ENCODE measurements around the gene MGAT5.

The MGAT5 gene

GRCh38 chr2:134308474-134309385, 54.9 kb downstream of the MGAT5 start:
- DNase-seq, result no peak

- DNase-seq, result no peak
These were observed 56.5 kb downstream of the MGAT5 start for GRCh38 chr2:134310107-134311079.

DNA sequence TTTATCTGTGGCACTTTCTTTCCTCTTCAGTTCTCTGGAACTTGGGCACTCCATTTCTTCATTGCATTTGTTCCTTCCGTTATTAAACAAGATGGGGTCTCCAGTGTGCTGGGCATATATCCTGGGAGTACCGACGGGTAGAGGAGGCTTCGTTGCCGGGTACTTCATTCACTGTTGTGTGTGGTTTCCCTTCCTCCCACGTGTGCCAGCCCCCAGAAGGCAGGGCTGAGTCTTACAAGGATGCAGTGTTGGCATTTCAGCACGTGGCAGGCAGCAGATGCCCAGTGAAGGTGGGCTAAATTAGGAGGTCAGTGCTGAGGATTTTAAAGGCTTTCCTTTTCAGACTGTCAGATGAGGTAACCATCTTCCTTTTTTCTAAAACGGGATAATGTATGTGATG, 58.6 kb downstream of the MGAT5 start:
- no peak for DNase-seq

GRCh38 chr2:134314202-134314601, 60.3 kb downstream of the MGAT5 start:
- DNase-seq, result no peak

- no peak for DNase-seq
These were observed 61.0 kb downstream of the MGAT5 start for GRCh38 chr2:134314681-134315368.

DNA sequence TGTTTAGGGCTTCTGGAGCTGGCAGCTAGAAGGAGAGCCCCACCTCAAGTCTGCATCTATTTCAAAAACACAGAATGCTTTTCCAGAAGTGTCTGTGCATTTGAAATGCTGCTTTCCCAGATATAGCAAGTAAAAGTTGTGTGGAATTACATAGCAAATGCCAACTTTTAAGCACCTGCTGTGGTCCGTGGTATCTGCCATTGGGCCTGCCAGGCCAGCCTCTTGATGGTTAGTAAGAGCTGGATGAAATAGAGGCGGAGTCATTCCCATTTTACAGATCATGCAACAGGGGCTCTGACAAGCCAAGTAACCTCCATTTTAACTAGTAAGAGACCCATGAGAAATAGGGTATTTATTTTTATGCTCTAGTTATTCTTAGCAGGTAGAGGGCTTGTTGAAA, 61.6 kb downstream of the MGAT5 start:
- no peak for DNase-seq

- no peak for DNase-seq
These were observed 65.9 kb downstream of the MGAT5 start for GRCh38 chr2:134319596-134320254.

DNA sequence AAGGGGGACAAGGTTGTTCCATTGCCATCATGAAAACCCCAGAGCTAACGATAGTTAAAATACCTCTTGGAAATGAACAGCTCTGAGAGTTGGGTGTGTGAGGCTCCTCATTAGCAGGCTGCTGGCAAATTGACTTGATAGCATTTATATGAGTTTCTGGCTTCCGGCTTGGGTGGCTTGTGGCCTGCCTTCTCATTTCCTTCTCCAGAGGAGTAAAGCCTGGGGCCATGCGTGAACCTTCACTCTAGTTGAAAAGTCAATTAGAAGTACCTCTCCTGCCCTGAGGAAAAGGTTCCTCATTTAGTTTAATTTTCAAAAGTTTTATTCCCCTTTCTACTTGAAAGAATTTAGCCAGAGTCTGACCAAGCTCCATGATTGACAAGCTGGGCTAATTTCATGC, 67.1 kb downstream of the MGAT5 start:
- DNase-seq, result peak; percentile 28

DNA sequence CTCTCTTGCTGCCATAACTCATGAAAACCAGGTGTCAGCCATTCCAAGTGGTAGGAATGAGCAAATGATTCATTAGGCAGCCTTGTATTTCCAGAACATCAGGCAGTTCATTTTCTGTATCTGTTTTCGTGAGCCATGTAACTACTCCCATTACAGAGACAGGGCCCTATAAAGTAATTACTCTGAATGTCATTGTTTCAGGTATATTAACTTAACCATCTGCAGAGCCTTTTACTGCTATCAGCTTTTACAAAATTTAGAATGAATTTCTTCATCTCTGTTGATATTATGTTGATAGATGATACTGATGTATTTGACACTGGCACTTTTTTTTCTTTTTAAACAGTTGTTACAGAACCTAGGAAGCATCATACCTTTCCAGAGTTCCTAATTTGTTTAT, 69.9 kb downstream of the MGAT5 start:
- DNase-seq, result no peak

DNA sequence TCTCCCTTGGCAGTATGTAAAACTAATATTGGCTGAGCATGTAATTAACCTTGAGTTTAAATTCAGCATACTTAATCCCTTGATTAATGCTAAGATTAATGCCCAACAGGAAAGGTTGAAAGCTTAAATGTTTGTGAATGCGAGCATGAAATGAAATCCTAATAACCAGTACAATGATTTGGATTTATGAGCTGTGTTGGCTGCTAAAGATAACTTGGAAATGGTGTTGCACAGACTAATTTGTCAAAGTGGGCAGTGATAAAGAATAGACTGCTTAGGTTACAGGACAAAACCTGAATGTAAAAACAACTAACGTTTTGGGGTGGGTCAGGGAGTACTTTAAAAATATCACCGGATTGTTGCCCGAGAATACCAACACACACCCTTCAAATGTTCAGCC, 70.6 kb downstream of the MGAT5 start:
- DNase-seq, result no peak

DNA sequence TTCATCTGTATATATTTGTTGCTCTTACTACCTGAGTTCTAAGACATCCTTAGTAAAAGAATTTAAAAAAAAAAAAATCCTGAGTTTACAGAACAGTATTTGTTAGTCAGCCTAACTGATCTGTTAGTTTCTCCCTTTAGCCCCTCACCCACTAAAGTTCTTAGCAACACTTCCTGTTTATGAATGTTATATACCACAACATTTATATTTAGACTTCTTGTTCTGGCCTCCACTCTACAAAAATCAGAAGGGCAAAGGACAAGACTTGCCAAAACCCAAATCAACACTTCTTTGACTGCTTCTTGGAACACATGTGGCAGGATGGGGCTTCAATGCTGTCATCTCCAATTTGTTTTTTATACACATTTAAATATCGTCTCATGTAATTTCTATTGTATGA, 71.1 kb downstream of the MGAT5 start:
- no peak for DNase-seq

GRCh38 chr2:134325696-134326095, 71.8 kb downstream of the MGAT5 start:
- no peak for DNase-seq

GRCh38 chr2:134327367-134327766, 73.5 kb downstream of the MGAT5 start:
- DNase-seq, result no peak

DNA sequence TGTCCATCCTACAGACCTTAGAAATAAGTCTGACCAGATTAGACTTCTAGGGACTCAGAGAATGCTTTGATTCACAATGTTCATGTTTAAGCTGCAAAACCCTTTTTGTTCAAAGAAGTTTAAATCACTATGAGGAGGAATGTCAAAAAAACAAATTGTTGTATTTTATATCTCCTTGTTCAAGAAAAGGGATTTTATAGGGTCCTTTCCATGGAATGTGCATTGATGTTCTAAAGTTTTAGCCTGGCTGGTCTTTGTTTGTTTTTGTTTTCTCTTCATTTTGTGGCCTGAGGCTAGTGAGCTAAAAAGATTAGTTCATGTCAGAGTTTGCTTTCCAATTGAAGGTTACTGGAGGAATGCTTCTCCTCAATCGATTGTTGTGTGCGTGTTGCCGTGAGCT, 77.2 kb downstream of the MGAT5 start:
- DNase-seq, result no peak

GRCh38 chr2:134333646-134334189, 79.8 kb downstream of the MGAT5 start:
- DNase-seq, result no peak

DNA sequence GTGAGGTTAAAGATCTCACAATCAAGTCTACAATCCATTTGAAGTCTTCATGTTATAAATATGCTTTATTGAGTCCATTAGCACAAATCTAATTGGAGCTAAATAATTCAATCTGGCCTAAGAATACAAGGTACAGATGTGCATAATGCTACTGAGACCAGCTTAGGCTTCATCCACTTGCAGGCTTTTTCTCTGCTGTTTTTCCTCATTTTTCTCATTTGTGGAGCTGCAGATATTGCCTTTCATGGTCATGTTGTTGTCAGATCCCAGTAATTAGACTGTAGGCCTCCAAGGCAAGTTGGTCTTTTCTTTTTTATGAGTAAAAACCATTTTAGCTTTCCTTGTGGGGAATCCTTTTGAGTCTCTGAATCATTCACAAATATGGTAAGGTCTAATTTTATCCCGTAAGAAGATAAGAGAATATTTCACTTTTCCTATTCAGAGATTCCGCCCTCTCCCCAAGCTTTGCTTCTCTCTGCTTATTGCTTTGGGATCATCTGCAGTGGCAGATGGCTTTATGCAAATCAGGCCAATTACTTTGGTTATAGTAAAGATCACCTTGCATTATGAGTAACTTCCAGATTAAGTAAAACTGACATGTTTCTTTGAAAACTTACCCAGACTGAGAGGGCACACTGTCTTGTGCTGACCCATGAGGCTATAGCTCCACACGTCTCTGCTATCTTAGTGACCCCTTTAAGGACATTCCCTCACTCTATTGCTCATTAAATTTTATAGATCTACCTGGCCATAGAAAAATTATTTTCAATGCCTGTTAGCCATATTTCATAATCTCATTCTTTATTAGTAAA, 80.9 kb downstream of the MGAT5 start:
- no peak for DNase-seq

GRCh38 chr2:134335601-134336000, 81.7 kb downstream of the MGAT5 start:
- no peak for DNase-seq

- DNase-seq, result no peak
These were observed 82.5 kb downstream of the MGAT5 start for GRCh38 chr2:134336352-134336751.

DNA sequence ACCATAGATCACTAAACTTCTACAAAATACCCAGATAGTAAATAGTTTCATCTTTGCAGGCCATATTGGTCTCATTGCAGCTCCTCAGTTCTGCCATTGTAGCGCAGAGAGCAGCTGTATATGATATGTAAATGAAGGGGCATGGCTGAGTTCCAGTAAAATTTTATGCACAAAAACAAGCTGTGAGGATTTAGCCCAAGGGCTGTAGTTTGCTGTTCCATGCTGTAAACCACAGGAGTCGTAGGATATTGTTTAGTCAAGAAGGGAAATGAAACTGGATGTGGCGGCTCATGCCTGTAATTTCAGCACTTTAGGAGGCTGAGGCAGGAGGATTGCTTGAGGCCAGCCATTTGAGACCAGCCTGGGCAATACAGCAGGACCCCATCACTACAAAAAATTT, 83.0 kb downstream of the MGAT5 start:
- DNase-seq, result no peak

DNA sequence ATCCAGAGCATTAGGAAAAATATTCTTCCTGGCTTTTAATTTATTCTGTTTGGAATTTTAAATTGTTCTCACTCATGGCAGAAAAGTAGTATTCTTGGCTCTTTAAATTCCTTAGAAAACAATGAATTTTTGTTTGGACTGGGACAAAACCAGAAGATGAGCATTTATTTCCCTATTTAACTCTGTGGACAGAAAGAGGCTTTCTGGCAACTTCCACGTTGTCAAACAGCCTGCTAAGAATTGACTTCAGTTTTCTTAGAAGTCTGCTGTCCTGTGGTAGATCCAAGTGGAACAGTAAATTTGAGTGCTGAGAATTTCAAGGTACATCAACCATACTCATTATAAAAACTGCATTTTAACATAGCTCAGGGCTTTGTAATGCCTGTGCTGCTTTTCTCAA, 83.8 kb downstream of the MGAT5 start:
- DNase-seq, result no peak

- no peak for DNase-seq
These were observed 84.3 kb downstream of the MGAT5 start for GRCh38 chr2:134338208-134338607.

Measured in activated T-cell treated with anti-CD3 and anti-CD28 coated beads, Interleukin-2, amount 50 U/mL, for 1 hour (primary cell).